B cell (primary cell): ENCODE results near the gene RBM17.

Source experiments
- CTCF ChIP-seq: fragments of 200-600 bp; IDR thresholded peaks from one replicate; pipeline ENCODE4 v1.8.0; 2022; ENCODE audit warnings: antibody characterized with exemption, mild to moderate bottlenecking
- EZH2 ChIP-seq: IDR thresholded peaks from 2 replicates; pipeline ENCODE4 v1.6.1; 2012; ENCODE audit warnings: borderline replicate concordance, low read depth, mild to moderate bottlenecking, moderate library complexity, low read length; ENCODE audit not compliant: insufficient read depth, poor library complexity, severe bottlenecking

GRCh38 chr10:6146921-6147320 is 58.1 kb downstream of the RBM17 start:
- TF ChIP-seq CTCF (no peak), EZH2 (no peak)
